ENCODE measurements around the gene MARCO. TPM values are rescaled to one million over a fixed set of nuclear protein-coding genes. Genes with fewer than 3 reads are reported as not detected.
"Not testable (repeated sequence)": the region's sequence is repeated elsewhere in the genome, so short reads cannot be mapped to it uniquely, and the experiment has no call there.

MARCO gene
- total RNA-seq, 1 experiment from 2014 or later, result 0.26 TPM

DNA sequence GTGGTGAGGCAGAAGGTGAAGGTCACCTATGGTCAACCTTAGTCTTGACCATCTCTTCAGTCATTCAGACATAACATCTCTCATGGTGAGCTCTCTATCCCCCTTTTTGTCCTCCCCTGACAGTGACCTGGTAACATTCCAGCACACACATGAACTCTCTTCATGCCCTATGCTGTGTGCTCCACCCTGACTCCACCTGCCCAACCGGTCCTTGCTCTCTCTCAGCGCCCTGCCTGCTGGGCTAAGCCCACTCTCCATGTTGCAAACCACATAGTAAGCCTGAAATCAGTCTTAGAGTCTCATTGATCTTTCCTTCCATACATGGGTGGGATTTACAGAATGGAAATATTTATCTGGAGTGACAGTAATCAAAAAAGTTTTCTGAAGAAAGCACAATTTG, 52.8 kb downstream of the MARCO start:
- intact Hi-C loops (cut with micrococcal nuclease; ENCODE audit: unreplicated experiment), result no loop called here
- in situ Hi-C loops (cut with HindIII; ENCODE audit: low pct_unique_long_range_greater_than_20kb, low sequenced_read_pairs), result no loop called here
- Histone ChIP-seq H3K9me3 (ENCODE audit: control insufficient read depth, insufficient read depth, low read depth, low read length) (no peaks in the 10 kb centered on the region), H3K27ac (ENCODE audit: low read length) (no peak overlapping the region), H3K27me3 (ENCODE audit: control insufficient read depth, insufficient read depth, low read length) (peaks cover 12% of the 10 kb centered on the region), H3K36me3 (ENCODE audit: control insufficient read depth, insufficient read depth, low read length) (no peaks in the 10 kb centered on the region), H3K4me3 (ENCODE audit: low read depth in 2 of 2, low read length in 2 of 2) (no peak overlapping the region), H3K4me1 (ENCODE audit: control insufficient read depth, insufficient read depth, low read length) (no peaks in the 10 kb centered on the region)
- ATAC-seq (no peak), DNase-seq (ENCODE audit: low read depth, low spot score) (no peak)
- no TSS peak for BruUV-seq (replicated peaks)
- POLR2A ChIA-PET, result no interaction called here
- TF ChIP-seq TCF7L2 (IDR thresholded peaks at IDR 0.05; ENCODE audit: low read depth, low read length) (no peak), SIN3A (IDR thresholded peaks at IDR 0.05; ENCODE audit: borderline replicate concordance, insufficient read depth, low read depth, low read length) (no peak)
- TF ChIP-seq, protein P1, sequence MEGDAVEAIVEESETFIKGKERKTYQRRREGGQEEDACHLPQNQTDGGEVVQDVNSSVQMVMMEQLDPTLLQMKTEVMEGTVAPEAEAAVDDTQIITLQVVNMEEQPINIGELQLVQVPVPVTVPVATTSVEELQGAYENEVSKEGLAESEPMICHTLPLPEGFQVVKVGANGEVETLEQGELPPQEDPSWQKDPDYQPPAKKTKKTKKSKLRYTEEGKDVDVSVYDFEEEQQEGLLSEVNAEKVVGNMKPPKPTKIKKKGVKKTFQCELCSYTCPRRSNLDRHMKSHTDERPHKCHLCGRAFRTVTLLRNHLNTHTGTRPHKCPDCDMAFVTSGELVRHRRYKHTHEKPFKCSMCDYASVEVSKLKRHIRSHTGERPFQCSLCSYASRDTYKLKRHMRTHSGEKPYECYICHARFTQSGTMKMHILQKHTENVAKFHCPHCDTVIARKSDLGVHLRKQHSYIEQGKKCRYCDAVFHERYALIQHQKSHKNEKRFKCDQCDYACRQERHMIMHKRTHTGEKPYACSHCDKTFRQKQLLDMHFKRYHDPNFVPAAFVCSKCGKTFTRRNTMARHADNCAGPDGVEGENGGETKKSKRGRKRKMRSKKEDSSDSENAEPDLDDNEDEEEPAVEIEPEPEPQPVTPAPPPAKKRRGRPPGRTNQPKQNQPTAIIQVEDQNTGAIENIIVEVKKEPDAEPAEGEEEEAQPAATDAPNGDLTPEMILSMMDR (IDR thresholded peaks at IDR 0.05), result no peak
- CTCF ChIA-PET, result no interaction called here

DNA sequence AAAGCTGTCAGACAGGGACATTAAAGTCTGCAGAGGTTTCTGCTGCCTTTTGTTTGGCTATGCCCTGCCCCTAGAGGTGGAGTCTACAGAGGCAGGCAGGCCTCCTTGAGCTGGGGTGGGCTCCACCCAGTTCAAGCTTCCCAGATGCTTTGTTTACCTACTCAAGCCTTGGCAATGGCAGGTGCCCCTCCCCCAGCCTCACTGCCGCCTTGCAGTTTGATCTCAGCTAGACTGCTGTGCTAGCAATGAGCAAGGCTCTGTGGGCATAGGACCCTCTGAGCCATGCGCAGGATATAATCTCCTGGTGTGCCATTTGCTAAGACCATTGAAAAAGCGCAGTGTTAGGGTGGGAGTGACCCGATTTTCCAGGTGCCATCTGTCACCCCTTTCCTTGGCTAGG, 61.9 kb downstream of the MARCO start:
- ATAC-seq; BruUV-seq (replicated peaks); H3K27ac ChIP-seq (ENCODE audit: low read length); H3K9me3 ChIP-seq (ENCODE audit: control insufficient read depth, insufficient read depth, low read depth, low read length); CTCF ChIA-PET; POLR2A ChIA-PET; H3K36me3 ChIP-seq (ENCODE audit: control insufficient read depth, insufficient read depth, low read length); H3K4me3 ChIP-seq (ENCODE audit: low read depth in 2 of 2, low read length in 2 of 2); DNase-seq (ENCODE audit: low read depth, low spot score); intact Hi-C loops (cut with micrococcal nuclease; ENCODE audit: unreplicated experiment); in situ Hi-C loops (cut with HindIII; ENCODE audit: low pct_unique_long_range_greater_than_20kb, low sequenced_read_pairs); H3K4me1 ChIP-seq (ENCODE audit: control insufficient read depth, insufficient read depth, low read length): not testable (repeated sequence)
- H3K27me3 ChIP-seq (ENCODE audit: control insufficient read depth, insufficient read depth, low read length), result peaks cover 14% of the 10 kb centered on the region; the same call in 1 of the 2 replicates

DNA sequence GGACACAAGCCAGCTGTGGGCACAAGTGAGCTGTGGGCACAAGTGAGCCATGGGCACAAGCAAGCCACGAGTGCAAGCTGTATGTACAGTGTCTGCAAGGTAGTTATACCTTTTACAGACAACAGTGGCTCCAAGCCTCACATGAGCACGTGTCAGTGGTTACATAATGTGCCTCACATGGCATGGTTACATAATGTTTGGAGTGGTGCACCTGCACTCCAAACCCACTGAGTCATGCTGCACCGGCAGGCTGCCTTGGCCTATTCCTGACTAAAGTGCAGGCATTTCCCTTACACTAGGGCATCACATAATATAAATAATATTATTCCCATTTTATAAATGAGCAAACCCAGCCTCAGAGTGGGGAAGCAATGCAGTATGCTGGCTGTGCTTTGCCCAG, 62.6 kb downstream of the MARCO start:
- peaks cover 17% of the 10 kb centered on the region; the same call in 1 of the 2 replicates for H3K27me3 ChIP-seq (ENCODE audit: control insufficient read depth, insufficient read depth, low read length)
- intact Hi-C loops (cut with micrococcal nuclease; ENCODE audit: unreplicated experiment), result no loop called here
- BruUV-seq (replicated peaks), result no TSS peak
- no peak overlapping the region for H3K4me3 ChIP-seq (ENCODE audit: low read depth in 2 of 2, low read length in 2 of 2)
- POLR2A ChIA-PET, result no interaction called here
- DNase-seq (ENCODE audit: low read depth, low spot score) (no peak), ATAC-seq (no peak)
- H3K4me1 ChIP-seq (ENCODE audit: control insufficient read depth, insufficient read depth, low read length), result no peaks in the 10 kb centered on the region
- in situ Hi-C loops (cut with HindIII; ENCODE audit: low pct_unique_long_range_greater_than_20kb, low sequenced_read_pairs), result no loop called here
- no peaks in the 10 kb centered on the region for H3K9me3 ChIP-seq (ENCODE audit: control insufficient read depth, insufficient read depth, low read depth, low read length)
- H3K27ac ChIP-seq (ENCODE audit: low read length), result no peak overlapping the region
- H3K36me3 ChIP-seq (ENCODE audit: control insufficient read depth, insufficient read depth, low read length), result no peaks in the 10 kb centered on the region
- CTCF ChIA-PET, result interaction anchor here (0.7 kb wide), 1 partner anchor 124 kb away, joined by 3 read pairs; no protein-coding TSS in a partner anchor
- no peak for TF ChIP-seq TCF7L2 (IDR thresholded peaks at IDR 0.05; ENCODE audit: low read depth, low read length)
- TF ChIP-seq, protein P1 (IDR thresholded peaks at IDR 0.05), result no peak
- TF ChIP-seq SIN3A (IDR thresholded peaks at IDR 0.05; ENCODE audit: borderline replicate concordance, insufficient read depth, low read depth, low read length), result no peak
- TF ChIP-seq, protein P2, sequence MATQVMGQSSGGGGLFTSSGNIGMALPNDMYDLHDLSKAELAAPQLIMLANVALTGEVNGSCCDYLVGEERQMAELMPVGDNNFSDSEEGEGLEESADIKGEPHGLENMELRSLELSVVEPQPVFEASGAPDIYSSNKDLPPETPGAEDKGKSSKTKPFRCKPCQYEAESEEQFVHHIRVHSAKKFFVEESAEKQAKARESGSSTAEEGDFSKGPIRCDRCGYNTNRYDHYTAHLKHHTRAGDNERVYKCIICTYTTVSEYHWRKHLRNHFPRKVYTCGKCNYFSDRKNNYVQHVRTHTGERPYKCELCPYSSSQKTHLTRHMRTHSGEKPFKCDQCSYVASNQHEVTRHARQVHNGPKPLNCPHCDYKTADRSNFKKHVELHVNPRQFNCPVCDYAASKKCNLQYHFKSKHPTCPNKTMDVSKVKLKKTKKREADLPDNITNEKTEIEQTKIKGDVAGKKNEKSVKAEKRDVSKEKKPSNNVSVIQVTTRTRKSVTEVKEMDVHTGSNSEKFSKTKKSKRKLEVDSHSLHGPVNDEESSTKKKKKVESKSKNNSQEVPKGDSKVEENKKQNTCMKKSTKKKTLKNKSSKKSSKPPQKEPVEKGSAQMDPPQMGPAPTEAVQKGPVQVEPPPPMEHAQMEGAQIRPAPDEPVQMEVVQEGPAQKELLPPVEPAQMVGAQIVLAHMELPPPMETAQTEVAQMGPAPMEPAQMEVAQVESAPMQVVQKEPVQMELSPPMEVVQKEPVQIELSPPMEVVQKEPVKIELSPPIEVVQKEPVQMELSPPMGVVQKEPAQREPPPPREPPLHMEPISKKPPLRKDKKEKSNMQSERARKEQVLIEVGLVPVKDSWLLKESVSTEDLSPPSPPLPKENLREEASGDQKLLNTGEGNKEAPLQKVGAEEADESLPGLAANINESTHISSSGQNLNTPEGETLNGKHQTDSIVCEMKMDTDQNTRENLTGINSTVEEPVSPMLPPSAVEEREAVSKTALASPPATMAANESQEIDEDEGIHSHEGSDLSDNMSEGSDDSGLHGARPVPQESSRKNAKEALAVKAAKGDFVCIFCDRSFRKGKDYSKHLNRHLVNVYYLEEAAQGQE (IDR thresholded peaks at IDR 0.05; ENCODE audit: insufficient read depth in 1 of 2, low read depth in 2 of 2, low read length in 1 of 2), result no peak
- no peak for TF ChIP-seq POLR2AphosphoS5 (IDR thresholded peaks at IDR 0.05; ENCODE audit: low read depth, low read length)
